ENCODE data around the gene FHOD1. TPM values are rescaled to one million over a fixed set of nuclear protein-coding genes. Genes with fewer than 3 reads are reported as not detected.
A peak's percentile ranks its signal among the peaks of the same experiment; 100 is the strongest.

The FHOD1 gene
- total and polyA plus RNA-seq, 2 of the 13 experiments (the other 11 are each of a cell fraction or from before 2014, with no cell fraction given) = 20.0 to 20.8 TPM

GRCh38 chr16:67184995-67185650, 62.2 kb downstream of the FHOD1 start (continued):
- TF ChIP-seq SRY (CRISPR knock-in tag; IDR thresholded peaks at IDR 0.05) (peak; percentile 84), NFKB2 (CRISPR knock-in tag; IDR thresholded peaks at IDR 0.05; ENCODE audit: borderline replicate concordance) (peak; percentile 96), ZNF616 (CRISPR knock-in tag; IDR thresholded peaks at IDR 0.05; ENCODE audit: low read depth) (peak; percentile 73; the same call in 1 of the 2 replicates), GPN1 (CRISPR knock-in tag; IDR thresholded peaks at IDR 0.05; ENCODE audit: borderline replicate concordance) (peak; percentile 72; the same call in 1 of the 2 replicates), PHF8 (CRISPR knock-in tag; IDR thresholded peaks at IDR 0.05) (peak; percentile 64), PBX3 (CRISPR knock-in tag; IDR thresholded peaks at IDR 0.05; ENCODE audit: borderline replicate concordance) (no peak), PHF21A (CRISPR knock-in tag; IDR thresholded peaks at IDR 0.05) (peak; percentile 20; the same call in 1 of the 2 replicates), ZFP36 (IDR thresholded peaks at IDR 0.05; ENCODE audit: borderline replicate concordance, low read depth, low read length, partially characterized antibody) (no peak), NKX3-1 (CRISPR knock-in tag; IDR thresholded peaks at IDR 0.05) (peak; percentile 88; the same call in 1 of the 2 replicates), HMG20B (CRISPR knock-in tag; conservative IDR thresholded peaks at IDR 0.05) (peak; percentile 83; the same call in 1 of the 2 replicates), ZNF414 (CRISPR knock-in tag; IDR thresholded peaks at IDR 0.05) (0 out of 2 replicates have a peak, but pooled peaks have one; percentile 73), CERS6 (CRISPR knock-in tag; IDR thresholded peaks at IDR 0.05) (peak; percentile 45; the same call in 1 of the 2 replicates), ZNF33A (CRISPR knock-in tag; IDR thresholded peaks at IDR 0.05; ENCODE audit: borderline replicate concordance) (no peak; the same call in 1 of the 2 replicates), ESRRA (CRISPR knock-in tag; IDR thresholded peaks at IDR 0.05; ENCODE audit: low read depth) (peak; percentile 81; the same call in 1 of the 2 replicates), THRA (CRISPR knock-in tag; IDR thresholded peaks at IDR 0.05; ENCODE audit: borderline replicate concordance) (peak; percentile 92), HDAC1 (CRISPR knock-in tag; IDR thresholded peaks at IDR 0.05) (peak; percentile 97), IRF2 (CRISPR knock-in tag; IDR thresholded peaks at IDR 0.05) (peak; percentile 98), ZNF839 (CRISPR knock-in tag; IDR thresholded peaks at IDR 0.05; ENCODE audit: borderline replicate concordance) (peak; percentile 94), ZNF704 (CRISPR knock-in tag; IDR thresholded peaks at IDR 0.05; ENCODE audit: borderline replicate concordance) (no peak), ZNF451 (CRISPR knock-in tag; IDR thresholded peaks at IDR 0.05) (no peak; the same call in 1 of the 2 replicates), ZBTB25 (CRISPR knock-in tag; IDR thresholded peaks at IDR 0.05) (peak; percentile 94), MAF1 (CRISPR knock-in tag; IDR thresholded peaks at IDR 0.05; ENCODE audit: borderline replicate concordance) (peak; percentile 84; the same call in 1 of the 2 replicates), ZBTB20 (CRISPR knock-in tag; IDR thresholded peaks at IDR 0.05; ENCODE audit: borderline replicate concordance, low read depth) (peak; percentile 89)
